Measurements from ENCODE around the gene MSLN.

GRCh38 chr16:733382-734207 lies 26.9 kb upstream of the MSLN start:
- TF ChIP-seq CTCF (IDR thresholded peaks at IDR 0.05; ENCODE audit: borderline replicate concordance, extremely low read depth, low read length, poor library complexity, severe bottlenecking) (peak; percentile 49), EZH2 (IDR thresholded peaks at IDR 0.05; ENCODE audit: borderline replicate concordance, low read depth, low read length, severe bottlenecking) (no peak)
